Renal pelvis (tissue), 4 donors: ENCODE measurements around the gene MAP1LC3C. TPM values are rescaled to one million over a fixed set of nuclear protein-coding genes. Genes with fewer than 3 reads are reported as not detected.
"Not testable (repeated sequence)": the region's sequence is repeated elsewhere in the genome, so short reads cannot be mapped to it uniquely, and the experiment has no call there.

ENCODE experiments used
- DNase-seq: peaks from one replicate; pipeline ENCODE4 v3.0.0-alpha.2; 2013
- polyA plus RNA-seq, 3 donors: library from polyadenylated mRNA; unstranded; fragments of 120-200 nt; gene quantifications; one replicate each; pipeline ENCODE4 v1.2.1, GENCODE V29; 2013; ENCODE audit not compliant: insufficient read length in 3 of 3

Gene MAP1LC3C
- polyA plus RNA-seq, 3 donors: 0.68 to 1.2 (median 0.95) TPM

DNA sequence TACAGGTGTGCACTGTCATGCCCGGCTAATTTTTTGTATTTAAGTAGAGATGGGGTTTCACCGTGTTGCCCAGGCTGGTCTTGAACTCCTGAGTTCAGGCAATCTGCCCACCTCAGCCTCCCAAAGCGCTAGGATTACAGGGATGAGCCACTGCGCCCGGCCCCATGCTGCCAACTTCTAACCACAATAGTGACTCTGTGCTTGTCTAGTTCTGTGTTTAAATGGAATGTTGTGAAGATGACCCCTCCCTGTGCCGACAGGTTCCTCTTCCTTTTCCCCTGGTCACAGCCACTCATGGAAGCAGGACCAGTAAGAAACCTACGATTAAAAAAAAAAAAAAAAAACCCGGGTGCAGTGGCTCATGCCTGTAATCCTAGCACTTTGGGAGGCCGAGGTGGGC lies 4.7 kb downstream of the MAP1LC3C start:
- no peak for DNase-seq

- no peak for DNase-seq
These were observed 6.2 kb downstream of the MAP1LC3C start for GRCh38 chr1:241992734-241993133.

DNA sequence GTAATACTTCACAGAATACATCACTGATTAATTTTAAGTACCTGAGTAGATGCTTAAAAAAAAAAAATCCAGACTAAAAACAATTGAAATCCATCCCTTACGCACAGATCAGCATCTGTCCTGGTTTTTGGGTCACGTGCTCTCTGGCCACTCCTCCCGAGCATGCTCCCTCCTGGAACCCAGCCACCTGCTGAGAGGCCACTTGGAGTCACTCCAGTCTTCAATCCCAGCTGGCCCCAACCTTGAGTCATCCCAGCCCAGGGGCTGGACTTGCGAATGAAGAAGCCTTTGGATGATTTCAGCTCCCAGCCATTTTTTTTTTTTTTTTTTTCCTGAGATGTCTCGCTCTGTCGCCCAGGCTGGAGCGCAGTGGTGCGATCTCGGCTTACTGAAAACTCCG lies 8.9 kb downstream of the MAP1LC3C start:
- DNase-seq: no peak

DNA sequence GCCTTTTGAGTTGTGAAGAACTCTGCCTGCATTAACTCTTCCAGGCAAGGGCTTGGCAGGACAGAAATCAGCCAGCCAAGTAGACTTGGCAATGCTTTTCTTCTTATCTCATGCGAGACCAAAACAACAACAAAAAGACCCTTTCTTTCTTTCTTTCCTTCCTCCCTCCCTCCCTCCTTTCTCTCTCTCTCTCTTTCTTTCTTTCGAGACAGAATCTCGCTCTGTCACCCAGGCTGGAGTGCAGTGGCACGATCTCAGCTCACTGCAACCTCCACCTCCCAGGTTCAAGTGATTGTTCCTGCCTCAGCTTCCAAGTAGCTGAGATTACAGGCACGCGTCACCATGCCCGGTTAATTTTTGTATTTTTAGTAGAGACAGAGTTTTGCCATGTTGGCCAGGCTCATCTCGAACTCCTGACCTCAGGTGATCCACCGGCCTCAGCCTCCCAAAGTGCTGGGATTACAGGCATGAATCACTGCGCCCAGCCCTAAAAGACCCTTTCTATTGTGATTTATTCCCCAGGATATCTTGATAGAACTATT lies 10.4 kb downstream of the MAP1LC3C start:
- not testable (repeated sequence) for DNase-seq

- no peak for DNase-seq
These were observed 13.1 kb downstream of the MAP1LC3C start for GRCh38 chr1:241985787-241986186.

- DNase-seq: no peak
These were observed 19.0 kb downstream of the MAP1LC3C start for GRCh38 chr1:241979926-241980325.

DNA sequence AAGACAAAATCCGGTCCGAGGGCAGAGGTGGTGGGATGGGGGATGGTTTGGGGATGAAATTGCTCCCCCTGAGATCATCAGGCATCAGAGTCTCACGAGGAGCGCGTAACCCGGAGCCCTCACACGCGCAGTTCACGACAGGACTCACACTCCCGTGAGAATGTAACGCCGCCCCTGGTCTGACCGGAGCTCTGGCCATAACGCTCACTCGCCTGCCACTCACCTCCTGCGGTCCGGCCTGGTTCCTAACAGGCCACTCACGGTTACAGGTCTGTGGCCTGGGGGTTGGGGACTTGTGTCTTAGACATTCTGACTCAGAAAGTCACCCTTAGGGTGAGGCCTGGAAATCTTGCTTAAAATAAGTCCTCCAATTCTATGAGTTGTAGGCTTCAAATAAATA lies 19.8 kb downstream of the MAP1LC3C start:
- DNase-seq: no peak

DNA sequence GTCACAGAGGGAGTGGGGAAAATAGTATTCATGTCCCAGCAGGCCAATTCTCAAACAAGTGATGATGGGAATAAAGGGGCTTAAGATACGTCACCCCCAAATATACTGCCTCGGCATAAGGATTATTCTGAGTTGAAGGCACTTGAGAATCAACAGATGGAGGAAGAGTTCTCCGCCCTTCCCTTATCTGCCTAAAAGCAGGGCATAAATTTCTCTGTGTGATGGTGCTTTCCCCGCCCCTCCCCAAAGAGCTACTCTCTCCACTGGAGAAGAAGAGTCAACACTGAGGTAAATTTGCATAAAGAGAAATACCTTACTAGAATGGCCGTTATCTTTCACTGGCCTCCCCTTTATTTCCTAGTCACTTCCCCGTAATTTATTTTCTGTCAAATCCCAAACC lies 22.7 kb downstream of the MAP1LC3C start:
- no peak for DNase-seq

DNA sequence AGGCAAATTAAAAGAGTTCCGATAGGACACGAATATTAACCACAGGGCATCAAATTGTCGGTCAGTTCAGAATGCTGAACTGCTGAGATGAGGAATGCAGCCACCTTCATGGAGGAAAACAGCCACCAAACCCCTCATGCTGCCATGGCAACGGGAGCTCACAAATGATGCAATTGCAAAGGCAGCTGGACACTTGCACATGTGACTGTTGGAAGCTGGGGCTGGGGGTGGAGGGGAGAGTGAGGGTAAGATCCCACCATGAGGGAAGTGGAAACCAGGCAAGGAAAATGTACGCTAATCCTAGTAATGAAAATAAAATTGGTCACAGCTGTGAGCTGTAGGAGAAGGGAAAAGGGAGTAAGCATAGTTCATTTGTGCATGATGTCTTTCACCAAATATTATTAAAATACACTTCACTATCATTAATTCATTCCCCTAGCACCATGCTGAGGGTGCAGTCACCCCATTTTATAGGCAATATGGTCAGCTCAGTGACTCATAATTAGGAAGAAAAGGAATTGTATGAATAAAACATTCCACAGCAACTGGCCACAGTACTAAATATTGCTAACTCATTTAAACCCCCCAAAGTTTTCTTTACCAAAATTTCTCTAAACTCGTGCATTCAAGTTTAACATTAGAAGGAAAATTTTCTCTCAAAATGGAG lies 26.1 kb downstream of the MAP1LC3C start:
- DNase-seq: peak; percentile 49

GRCh38 chr1:241968611-241969010 lies 30.3 kb downstream of the MAP1LC3C start:
- no peak for DNase-seq

GRCh38 chr1:241964550-241965282 lies 34.2 kb downstream of the MAP1LC3C start:
- no peak for DNase-seq

DNA sequence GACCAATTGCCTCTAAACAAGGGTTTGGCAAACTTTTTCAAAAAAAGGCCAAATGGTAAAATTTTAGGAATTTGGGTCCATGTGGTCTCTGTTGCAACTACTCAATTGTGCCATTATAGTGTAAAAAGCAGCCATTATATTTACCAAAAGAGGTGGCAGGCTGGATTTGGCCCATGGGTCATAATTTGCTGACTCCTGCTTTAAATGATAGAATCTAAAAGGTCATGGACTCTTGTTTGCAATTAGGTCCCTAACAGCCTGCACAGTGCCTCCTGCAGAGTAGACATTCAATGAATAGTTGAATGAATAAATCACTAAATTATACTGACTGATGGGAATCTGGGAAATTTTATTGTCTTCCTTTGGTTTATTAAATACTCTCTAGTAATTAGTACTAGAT lies 35.2 kb downstream of the MAP1LC3C start:
- DNase-seq: no peak

- DNase-seq: no peak
These were observed 36.7 kb downstream of the MAP1LC3C start for GRCh38 chr1:241962153-241962552.

- no peak for DNase-seq
These were observed 41.0 kb downstream of the MAP1LC3C start, which contains the start of gene BECN2 for GRCh38 chr1:241957692-241958494. BECN2 (plus strand) TSS chr1:241957767; CDS start chr1:241957767, 0 bp downstream.

DNA sequence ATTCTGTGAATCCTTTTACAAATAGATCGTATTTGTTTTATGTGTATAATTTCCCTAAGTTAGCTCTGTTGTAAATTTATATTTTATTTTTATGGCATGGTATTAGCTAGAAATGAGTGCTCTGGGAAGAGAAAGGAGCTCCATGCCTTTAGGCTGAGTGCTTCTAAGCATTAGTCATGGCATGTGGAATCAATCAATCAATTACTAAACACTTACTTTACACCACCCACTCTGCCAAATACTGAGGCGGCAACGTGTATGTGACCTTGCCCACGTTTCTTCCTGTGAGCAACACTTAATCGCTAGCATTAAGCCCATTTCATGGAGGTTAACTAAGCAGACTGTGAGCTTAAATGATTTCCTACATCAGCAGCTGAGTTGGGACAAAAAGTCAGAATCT lies 48.5 kb downstream of the MAP1LC3C start:
- DNase-seq: no peak

DNA sequence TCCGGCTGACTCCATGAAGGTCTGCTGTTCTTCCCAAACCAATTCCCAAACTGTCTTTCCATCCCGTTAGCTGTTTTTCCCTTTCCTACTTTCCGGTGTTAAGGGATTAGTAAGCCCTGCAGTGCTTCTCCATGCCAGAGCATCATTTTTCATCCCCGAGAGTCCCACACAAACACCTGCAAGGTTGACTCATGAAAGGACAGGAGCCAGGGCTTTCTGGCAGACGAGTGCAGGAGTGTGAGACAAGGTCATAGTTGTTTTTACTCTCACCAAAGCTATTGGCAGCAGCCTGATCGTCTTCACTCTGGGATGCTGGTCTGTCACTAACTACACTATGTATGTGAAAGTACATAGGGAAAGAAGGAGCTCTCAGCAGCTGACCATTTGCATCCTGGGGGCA lies 51.5 kb downstream of the MAP1LC3C start:
- DNase-seq: no peak

Other genes with a start within 250 kb of the MAP1LC3C start
- 10 to 100 TPM; 14.1 to 14.4 (median 14.2) TPM for gene EXO1, start 150.9 kb downstream of the MAP1LC3C start, polyA plus RNA-seq
- not detected for gene BECN2, start 41.3 kb downstream of the MAP1LC3C start, polyA plus RNA-seq